ENCODE measurements around the gene HEXD. TPM values are rescaled to one million over a fixed set of nuclear protein-coding genes. Genes with fewer than 3 reads are reported as not detected.

HEXD gene
- total and polyA plus RNA-seq, 2 of the 8 experiments (the other 6 are each of a cell fraction or from before 2014, with no cell fraction given) = 20.6 to 21.8 TPM

DNA sequence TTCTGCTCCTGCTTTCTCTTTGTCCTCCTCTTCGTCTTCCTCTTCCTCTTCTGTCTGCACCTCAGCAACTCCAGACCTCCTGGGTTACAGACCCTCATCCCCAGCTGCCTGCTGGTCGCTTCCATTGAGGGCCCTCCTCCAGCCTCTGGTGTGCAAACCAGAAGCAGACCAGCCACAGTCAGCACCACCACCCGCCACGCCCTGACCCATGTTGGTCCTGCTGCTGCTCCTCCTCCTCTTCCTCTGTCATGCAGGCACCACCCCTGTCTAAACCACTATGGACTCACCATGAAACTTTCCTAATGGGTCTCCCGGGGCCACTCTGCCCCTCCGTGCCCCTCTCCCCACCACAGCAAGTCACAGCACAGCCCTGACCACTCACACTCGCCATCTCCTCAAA, 11.7 kb downstream of the HEXD start (continued):
- no peak for TF ChIP-seq RAD21 (IDR thresholded peaks at IDR 0.05 in 1 of 2, conservative IDR thresholded peaks at IDR 0.05 in 1 of 2; ENCODE audit: low read depth in 2 of 2, low read length in 2 of 2)
- TF ChIP-seq, protein P1, sequence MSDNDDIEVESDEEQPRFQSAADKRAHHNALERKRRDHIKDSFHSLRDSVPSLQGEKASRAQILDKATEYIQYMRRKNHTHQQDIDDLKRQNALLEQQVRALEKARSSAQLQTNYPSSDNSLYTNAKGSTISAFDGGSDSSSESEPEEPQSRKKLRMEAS (IDR thresholded peaks at IDR 0.05) = no peak
